MM.1S (cell line): ENCODE measurements around the gene RAPGEF4.

Source experiments
- DNase-seq: peaks from one replicate; pipeline ENCODE4 v3.0.0-alpha.2; 2015
- H2AFZ ChIP-seq: fragments of 300-600 bp; sonication (generic); 2 replicates; pipeline ENCODE4 v1.6.0; 2016; ENCODE audit warnings: antibody characterized with exemption, low read length
- H3F3A ChIP-seq: fragments of 300-600 bp; sonication (generic); 2 replicates; pipeline ENCODE4 v1.6.1; 2016; ENCODE audit warnings: mild to moderate bottlenecking, antibody characterized with exemption, low read length, moderate library complexity, mixed read lengths; ENCODE audit not compliant: insufficient read depth
- H3K27ac ChIP-seq: fragments of 300-600 bp; sonication (generic); 2 replicates; pipeline ENCODE4 v1.5.1; 2016; ENCODE audit warnings: mild to moderate bottlenecking, low read length
- H3K27me3 ChIP-seq: fragments of 300-600 bp; sonication (generic); replicated peaks from 2 replicates; pipeline ENCODE4 v1.6.0; 2016; ENCODE audit warnings: low read length; ENCODE audit not compliant: insufficient read depth
- H3K36me3 ChIP-seq: fragments of 300-600 bp; sonication (generic); replicated peaks from 2 replicates; pipeline ENCODE4 v1.6.1; 2016; ENCODE audit warnings: mild to moderate bottlenecking, low read length, mixed read lengths; ENCODE audit not compliant: insufficient read depth
- H3K4me1 ChIP-seq: fragments of 300-600 bp; sonication (generic); 2 replicates; pipeline ENCODE4 v1.6.1; 2016; ENCODE audit warnings: low read length, mixed read lengths
- H3K4me2 ChIP-seq: fragments of 300-600 bp; sonication (generic); 2 replicates; pipeline ENCODE4 v1.6.0; 2016; ENCODE audit warnings: low read depth, low read length
- H3K4me3 ChIP-seq: fragments of 300-600 bp; sonication (generic); 2 replicates; pipeline ENCODE4 v1.5.1; 2016; ENCODE audit warnings: low read length, mixed read lengths
- H3K79me2 ChIP-seq: fragments of 300-600 bp; sonication (generic); 2 replicates; pipeline ENCODE4 v1.6.1; 2016; ENCODE audit warnings: mixed run types, low read length, mixed read lengths
- H3K9ac ChIP-seq: fragments of 300-600 bp; sonication (generic); 2 replicates; pipeline ENCODE4 v1.6.1; 2016; ENCODE audit warnings: low read length, mixed read lengths
- H3K9me2 ChIP-seq: fragments of 300-600 bp; sonication (generic); replicated peaks from 2 replicates; pipeline ENCODE4 v1.6.1; 2016; ENCODE audit warnings: mild to moderate bottlenecking, low read length, mixed read lengths; ENCODE audit not compliant: insufficient read depth
- H3K9me3 ChIP-seq: fragments of 300-600 bp; sonication (generic); replicated peaks from 2 replicates; pipeline ENCODE4 v1.6.1; 2016; ENCODE audit warnings: mild to moderate bottlenecking, low read length, mixed read lengths; ENCODE audit not compliant: insufficient read depth
- H4K20me1 ChIP-seq: fragments of 300-600 bp; sonication (generic); 2 replicates; pipeline ENCODE4 v1.6.1; 2016; ENCODE audit warnings: mild to moderate bottlenecking, low read length, moderate library complexity, mixed read lengths; ENCODE audit not compliant: insufficient read depth
- EZH2 ChIP-seq: fragments of 300-600 bp; sonication (generic); optimal IDR thresholded peaks from 2 replicates; pipeline ENCODE3; 2017; ENCODE audit warnings: low read depth, mild to moderate bottlenecking, antibody characterized with exemption, low read length, mixed read lengths
- EZH2phosphoT487 ChIP-seq: fragments of 300-600 bp; sonication (generic); IDR thresholded peaks from 2 replicates; pipeline ENCODE4 v1.6.1; 2018; ENCODE audit warnings: antibody characterized with exemption, low read length
- TF ChIP-seq, protein P1 (sequence below): fragments of 300-600 bp; sonication (generic); IDR thresholded peaks from 2 replicates; pipeline ENCODE4 v1.5.1; 2016; ENCODE audit warnings: antibody characterized with exemption, low read length, mixed read lengths

The RAPGEF4 gene

DNA sequence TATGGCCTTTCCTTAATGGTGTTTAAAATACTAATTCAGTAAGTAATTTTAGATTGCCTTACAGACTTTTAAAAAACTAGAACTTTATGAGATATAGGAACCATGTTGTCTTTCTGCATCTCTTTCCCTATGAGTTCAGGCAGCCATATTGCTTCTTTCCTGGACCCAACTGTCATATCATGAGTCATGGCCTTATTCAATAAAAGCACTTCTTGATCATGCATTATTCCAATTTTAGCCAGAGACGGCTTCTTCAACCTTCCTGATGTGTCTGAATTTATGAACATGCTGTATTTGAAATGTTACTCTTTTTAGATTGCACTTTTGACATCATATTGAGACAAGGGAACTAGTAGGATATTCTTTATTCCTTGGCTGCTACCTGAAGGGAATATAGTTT lies 274.6 kb downstream of the RAPGEF4 start:
- no peak overlapping the region for H3K27ac ChIP-seq
- no peak overlapping the region for H3K9ac ChIP-seq
- no peak overlapping the region for H3K4me2 ChIP-seq
- no peak overlapping the region for H3K4me3 ChIP-seq
- H3K36me3 ChIP-seq, result no peaks in the 10 kb centered on the region
- H2AFZ ChIP-seq, result no peak overlapping the region
- no peaks in the 10 kb centered on the region for H3K9me2 ChIP-seq
- H3K4me1 ChIP-seq, result no peaks in the 10 kb centered on the region
- DNase-seq, result no peak
- H3F3A ChIP-seq, result no peaks in the 10 kb centered on the region
- no peaks in the 10 kb centered on the region for H3K27me3 ChIP-seq
- H3K9me3 ChIP-seq, result no peaks in the 10 kb centered on the region
- no peaks in the 10 kb centered on the region for H4K20me1 ChIP-seq
- no peaks in the 10 kb centered on the region for H3K79me2 ChIP-seq
- no peak for TF ChIP-seq EZH2phosphoT487
- no peak for TF ChIP-seq EZH2
- TF ChIP-seq, protein P1, sequence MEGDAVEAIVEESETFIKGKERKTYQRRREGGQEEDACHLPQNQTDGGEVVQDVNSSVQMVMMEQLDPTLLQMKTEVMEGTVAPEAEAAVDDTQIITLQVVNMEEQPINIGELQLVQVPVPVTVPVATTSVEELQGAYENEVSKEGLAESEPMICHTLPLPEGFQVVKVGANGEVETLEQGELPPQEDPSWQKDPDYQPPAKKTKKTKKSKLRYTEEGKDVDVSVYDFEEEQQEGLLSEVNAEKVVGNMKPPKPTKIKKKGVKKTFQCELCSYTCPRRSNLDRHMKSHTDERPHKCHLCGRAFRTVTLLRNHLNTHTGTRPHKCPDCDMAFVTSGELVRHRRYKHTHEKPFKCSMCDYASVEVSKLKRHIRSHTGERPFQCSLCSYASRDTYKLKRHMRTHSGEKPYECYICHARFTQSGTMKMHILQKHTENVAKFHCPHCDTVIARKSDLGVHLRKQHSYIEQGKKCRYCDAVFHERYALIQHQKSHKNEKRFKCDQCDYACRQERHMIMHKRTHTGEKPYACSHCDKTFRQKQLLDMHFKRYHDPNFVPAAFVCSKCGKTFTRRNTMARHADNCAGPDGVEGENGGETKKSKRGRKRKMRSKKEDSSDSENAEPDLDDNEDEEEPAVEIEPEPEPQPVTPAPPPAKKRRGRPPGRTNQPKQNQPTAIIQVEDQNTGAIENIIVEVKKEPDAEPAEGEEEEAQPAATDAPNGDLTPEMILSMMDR, result no peak

DNA sequence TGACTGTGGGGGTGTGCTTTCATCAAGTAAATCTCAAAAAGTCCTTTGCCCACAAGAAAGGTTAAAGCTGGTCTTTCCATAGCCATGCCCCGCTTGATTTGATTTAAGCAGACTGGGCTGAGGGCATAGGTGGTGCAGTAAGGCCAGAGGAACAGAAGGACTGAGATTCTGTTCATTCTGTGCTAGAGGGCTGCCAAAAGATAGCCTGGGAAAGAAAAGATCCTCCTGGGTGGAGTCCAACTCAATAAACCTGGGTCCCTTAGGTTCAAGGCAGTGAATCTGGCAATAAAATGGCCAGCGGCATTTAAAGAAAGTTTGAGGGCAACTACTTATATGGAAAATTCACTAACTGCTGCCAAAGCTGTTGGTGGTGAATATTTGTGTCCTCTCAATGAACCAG lies 280.8 kb downstream of the RAPGEF4 start:
- H3K36me3 ChIP-seq, result no peaks in the 10 kb centered on the region
- no peaks in the 10 kb centered on the region for H4K20me1 ChIP-seq
- H2AFZ ChIP-seq, result no peak overlapping the region
- H3K27me3 ChIP-seq, result no peaks in the 10 kb centered on the region
- H3K79me2 ChIP-seq, result no peaks in the 10 kb centered on the region
- H3K4me3 ChIP-seq, result no peak overlapping the region
- no peak overlapping the region for H3K9ac ChIP-seq
- no peaks in the 10 kb centered on the region for H3K9me3 ChIP-seq
- no peak overlapping the region for H3K4me2 ChIP-seq
- TF ChIP-seq EZH2, result no peak
- TF ChIP-seq EZH2phosphoT487, result no peak
- TF ChIP-seq, protein P1, result no peak
- H3K27ac ChIP-seq, result no peak overlapping the region
- H3F3A ChIP-seq, result no peaks in the 10 kb centered on the region
- H3K9me2 ChIP-seq, result no peaks in the 10 kb centered on the region
- no peak for DNase-seq
- no peaks in the 10 kb centered on the region for H3K4me1 ChIP-seq

DNA sequence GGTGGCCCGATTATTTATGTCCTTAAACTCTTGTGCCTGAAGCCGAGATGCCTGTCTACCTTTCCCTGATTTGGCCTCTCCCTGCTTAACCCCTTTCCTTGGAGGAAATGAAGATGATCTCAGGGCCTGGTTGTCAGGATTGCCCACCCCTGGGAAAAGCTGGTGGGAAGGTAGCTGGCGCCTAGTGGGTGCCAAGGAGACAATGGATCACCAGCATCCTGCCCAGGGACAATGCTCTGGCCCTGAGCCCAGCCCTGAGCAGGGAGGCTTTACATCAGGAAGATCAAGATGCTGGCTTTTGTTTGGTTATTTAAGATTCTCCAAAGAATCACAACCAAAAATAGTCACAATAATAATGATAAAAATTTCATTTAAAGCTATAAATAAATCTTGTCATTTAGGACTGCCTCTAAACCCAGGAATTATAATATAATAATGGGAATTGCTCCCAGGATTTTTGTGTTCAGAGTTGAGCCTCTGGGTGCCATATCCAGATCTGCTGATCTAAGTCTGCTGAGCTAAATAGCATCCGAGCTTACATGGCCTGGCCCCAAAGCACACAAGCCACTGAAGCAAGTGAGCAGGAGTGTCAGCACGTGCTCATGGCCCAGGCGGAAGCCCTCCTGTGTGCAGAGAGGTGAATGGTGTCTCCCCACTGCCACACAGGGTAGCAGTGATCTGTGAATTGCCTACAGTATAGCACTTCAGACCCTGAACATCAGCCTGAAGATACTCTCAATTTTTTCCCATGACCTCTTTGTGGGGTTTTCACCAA lies 282.2 kb downstream of the RAPGEF4 start:
- H3K9ac ChIP-seq, result no peak overlapping the region
- no peaks in the 10 kb centered on the region for H3F3A ChIP-seq
- no peaks in the 10 kb centered on the region for H3K4me1 ChIP-seq
- H3K9me3 ChIP-seq, result no peaks in the 10 kb centered on the region
- H2AFZ ChIP-seq, result no peak overlapping the region
- TF ChIP-seq EZH2phosphoT487 (no peak), EZH2 (no peak)
- TF ChIP-seq, protein P1, result no peak
- no peaks in the 10 kb centered on the region for H4K20me1 ChIP-seq
- H3K27ac ChIP-seq, result no peak overlapping the region
- no peaks in the 10 kb centered on the region for H3K9me2 ChIP-seq
- no peaks in the 10 kb centered on the region for H3K36me3 ChIP-seq
- H3K79me2 ChIP-seq, result no peaks in the 10 kb centered on the region
- no peak overlapping the region for H3K4me3 ChIP-seq
- no peaks in the 10 kb centered on the region for H3K27me3 ChIP-seq
- DNase-seq, result no peak
- no peak overlapping the region for H3K4me2 ChIP-seq
